ENCODE data around the gene CBARP.
"Not testable (repeated sequence)": the region's sequence is repeated elsewhere in the genome, so short reads cannot be mapped to it uniquely, and the experiment has no call there.

- not testable (repeated sequence) for TF ChIP-seq EP300 (conservative IDR thresholded peaks at IDR 0.05; ENCODE audit: poor library complexity, severe bottlenecking); POLR2AphosphoS5 (IDR thresholded peaks at IDR 0.05)
These were observed 37.2 kb downstream of the CBARP start for GRCh38 chr19:1200614-1201013.
